HEK293 (cell line): ENCODE data around the gene GSK3B.

Source experiments
- CTCF ChIA-PET: fragments of 350-600 bp; formaldehyde crosslinking; extraction: SDS; loops from one replicate; lab custom pipeline; 2021; ENCODE audit warnings: antibody characterized with exemption; lab: Yijun Ruan, JAX
- POLR2A ChIA-PET: fragments of 300-600 bp; formaldehyde crosslinking; extraction: SDS; loops from one replicate; lab custom pipeline; 2020; ENCODE audit warnings: antibody characterized with exemption, inconsistent platforms; lab: Yijun Ruan, JAX
- H3K27ac ChIP-seq: fragments of 200-500 bp; sonication (Bioruptor generic); 2 replicates; pipeline ENCODE4 v1.5.1; 2014; ENCODE audit warnings: low read depth, low read length, control low read depth, inconsistent platforms; ENCODE audit errors: extremely low read depth
- H3K36me3 ChIP-seq, 2 experiments: fragments of 200-500 bp in 1 of 2; sonication (Bioruptor generic) in 1 of 2; 1 replicate in 1 of 2; 2 replicates in 1 of 2; pipeline ENCODE4 v1.5.1; 2014 to 2017; ENCODE audit warnings: inconsistent platforms in 2 of 2, low read length in 2 of 2; ENCODE audit not compliant: control insufficient read depth in 2 of 2, insufficient read depth in 1 of 2
- H3K4me1 ChIP-seq: fragments of 200-500 bp; sonication (Bioruptor generic); 2 replicates; pipeline ENCODE4 v1.5.1; 2014; ENCODE audit warnings: mild to moderate bottlenecking, low read length, inconsistent platforms; ENCODE audit not compliant: control insufficient read depth, insufficient read depth
- H3K4me3 ChIP-seq: 2 replicates; pipeline ENCODE4 v1.5.1; 2011; ENCODE audit warnings: low read depth, mild to moderate bottlenecking, control low read depth, low read length, moderate library complexity
- H3K9me3 ChIP-seq: fragments of 200-500 bp; sonication (Bioruptor generic); 2 replicates; pipeline ENCODE4 v1.5.1; 2014; ENCODE audit warnings: low read depth, low read length, inconsistent platforms; ENCODE audit not compliant: control insufficient read depth, insufficient read depth
- HIC1 ChIP-seq: fragments of 450-650 bp; formaldehyde crosslinking; IDR thresholded peaks from 2 replicates; pipeline ENCODE4 v1.5.1; 2016; ENCODE audit warnings: missing biosample characterization, missing genetic modification characterization
- KLF8 ChIP-seq: fragments of 450-650 bp; formaldehyde crosslinking; IDR thresholded peaks from 2 replicates; pipeline ENCODE4 v1.5.1; 2016; ENCODE audit warnings: missing biosample characterization, missing genetic modification characterization
- OSR2 ChIP-seq: fragments of 450-650 bp; formaldehyde crosslinking; IDR thresholded peaks from 2 replicates; pipeline ENCODE4 v1.5.1; 2016; ENCODE audit warnings: missing biosample characterization, missing genetic modification characterization
- REST ChIP-seq: fragments of 450-650 bp; formaldehyde crosslinking; IDR thresholded peaks from 2 replicates; pipeline ENCODE4 v1.5.1; 2016; ENCODE audit warnings: missing biosample characterization, missing genetic modification characterization
- ZBTB8A ChIP-seq: fragments of 450-650 bp; formaldehyde crosslinking; IDR thresholded peaks from 2 replicates; pipeline ENCODE4 v1.5.1; 2016; ENCODE audit warnings: missing biosample characterization, missing genetic modification characterization
- ZFP69B ChIP-seq: fragments of 450-650 bp; formaldehyde crosslinking; IDR thresholded peaks from 2 replicates; pipeline ENCODE4 v1.5.1; 2016; ENCODE audit warnings: missing biosample characterization, missing genetic modification characterization
- ZNF138 ChIP-seq: fragments of 450-650 bp; formaldehyde crosslinking; IDR thresholded peaks from 2 replicates; pipeline ENCODE4 v1.5.1; 2016; ENCODE audit warnings: missing biosample characterization, missing genetic modification characterization, borderline replicate concordance
- ZNF169 ChIP-seq: fragments of 450-650 bp; formaldehyde crosslinking; IDR thresholded peaks from 2 replicates; pipeline ENCODE4 v1.5.1; 2016; ENCODE audit warnings: missing biosample characterization, missing genetic modification characterization
- ZNF2 ChIP-seq: fragments of 450-650 bp; formaldehyde crosslinking; IDR thresholded peaks from 2 replicates; pipeline ENCODE4 v1.5.1; 2016; ENCODE audit warnings: missing biosample characterization, missing genetic modification characterization
- ZNF214 ChIP-seq: fragments of 450-650 bp; formaldehyde crosslinking; IDR thresholded peaks from 2 replicates; pipeline ENCODE4 v1.5.1; 2017; ENCODE audit warnings: missing biosample characterization, mild to moderate bottlenecking, missing genetic modification characterization, borderline replicate concordance
- ZNF354C ChIP-seq: fragments of 450-650 bp; formaldehyde crosslinking; IDR thresholded peaks from 2 replicates; pipeline ENCODE4 v1.5.1; 2016; ENCODE audit warnings: missing biosample characterization, missing genetic modification characterization, low read depth, borderline replicate concordance
- ZNF366 ChIP-seq: fragments of 450-650 bp; formaldehyde crosslinking; conservative IDR thresholded peaks from 2 replicates; pipeline ENCODE4 v1.5.1; 2016; ENCODE audit warnings: missing biosample characterization, missing genetic modification characterization
- ZNF449 ChIP-seq: fragments of 450-650 bp; formaldehyde crosslinking; IDR thresholded peaks from 2 replicates; pipeline ENCODE4 v1.5.1; 2017; ENCODE audit warnings: missing biosample characterization, mild to moderate bottlenecking, missing genetic modification characterization, moderate library complexity
- ZNF658 ChIP-seq: fragments of 450-650 bp; formaldehyde crosslinking; IDR thresholded peaks from 2 replicates; pipeline ENCODE4; 2016; ENCODE audit warnings: missing biosample characterization, missing genetic modification characterization
- ZNF660 ChIP-seq: fragments of 450-650 bp; IDR thresholded peaks from 2 replicates; pipeline ENCODE4 v1.5.1; 2018; ENCODE audit warnings: missing biosample characterization, mild to moderate bottlenecking, missing genetic modification characterization
- ZNF664 ChIP-seq: fragments of 450-650 bp; formaldehyde crosslinking; IDR thresholded peaks from 2 replicates; pipeline ENCODE4 v1.5.1; 2016; ENCODE audit warnings: missing biosample characterization, missing genetic modification characterization
- ZNF707 ChIP-seq: fragments of 450-650 bp; formaldehyde crosslinking; IDR thresholded peaks from 2 replicates; pipeline ENCODE4 v1.5.1; 2016; ENCODE audit warnings: missing biosample characterization, missing genetic modification characterization
- ZNF843 ChIP-seq: fragments of 450-650 bp; formaldehyde crosslinking; IDR thresholded peaks from 2 replicates; pipeline ENCODE4 v1.5.1; 2016; ENCODE audit warnings: missing biosample characterization, missing genetic modification characterization
- ZSCAN23 ChIP-seq: fragments of 450-650 bp; formaldehyde crosslinking; IDR thresholded peaks from 2 replicates; pipeline ENCODE4 v1.5.1; 2016; ENCODE audit warnings: missing biosample characterization, missing genetic modification characterization

GSK3B gene

GRCh38 chr3:120101624-120102023, 7.4 kb upstream of the GSK3B start:
- Histone ChIP-seq H3K4me1 (no peaks in the 10 kb centered on the region; the same call in 1 of the 2 replicates), H3K27ac (no peak overlapping the region), H3K36me3 (peaks cover 9 to 12% of the 10 kb centered on the region in 2 experiments; a peak in 2 of 3 replicates), H3K9me3 (no peaks in the 10 kb centered on the region), H3K4me3 (no peak overlapping the region)
- no peak for TF ChIP-seq KLF8 (tag by site-specific recombination)
- no peak for TF ChIP-seq REST (tag by site-specific recombination)
- ChIA-PET POLR2A (interaction anchor here (0.7 kb wide), 1 partner anchor 281 kb away, joined by 4 read pairs; no protein-coding TSS in a partner anchor), CTCF (interaction anchor here (0.6 kb wide), 1 partner anchor 256 kb away, joined by 3 read pairs; no protein-coding TSS in a partner anchor)

GRCh38 chr3:120100711-120101110, 6.5 kb upstream of the GSK3B start:
- Histone ChIP-seq H3K4me3 (no peak overlapping the region), H3K4me1 (no peaks in the 10 kb centered on the region; the same call in 1 of the 2 replicates), H3K9me3 (no peaks in the 10 kb centered on the region)
- TF ChIP-seq ZNF449 (no peak), ZNF658 (no peak), ZBTB8A (no peak), ZNF664 (tag by site-specific recombination) (no peak), ZNF707 (tag by site-specific recombination) (no peak), ZNF214 (tag by site-specific recombination) (no peak), ZNF138 (tag by site-specific recombination) (no peak), ZSCAN23 (no peak), ZNF169 (no peak), OSR2 (no peak), ZNF354C (no peak), HIC1 (tag by site-specific recombination) (no peak), ZFP69B (tag by site-specific recombination) (no peak), ZNF660 (tag by site-specific recombination) (no peak), ZNF366 (no peak), ZNF843 (tag by site-specific recombination) (no peak), ZNF2 (no peak)
- TF ChIP-seq, all 188 proteins: peak for 0
- ChIA-PET POLR2A (no interaction called here), CTCF (interaction anchor here (0.6 to 0.9 kb wide), 2 partner anchors 255 to 461 kb away, joined by 3 read pairs; no protein-coding TSS in a partner anchor)
- H3K27ac ChIP-seq, result no peak overlapping the region
- H3K36me3 ChIP-seq, result peaks cover 9 to 12% of the 10 kb centered on the region in 2 experiments; a peak in 2 of 3 replicates
